ENCODE data around the gene ACTN3.

The ACTN3 gene

DNA sequence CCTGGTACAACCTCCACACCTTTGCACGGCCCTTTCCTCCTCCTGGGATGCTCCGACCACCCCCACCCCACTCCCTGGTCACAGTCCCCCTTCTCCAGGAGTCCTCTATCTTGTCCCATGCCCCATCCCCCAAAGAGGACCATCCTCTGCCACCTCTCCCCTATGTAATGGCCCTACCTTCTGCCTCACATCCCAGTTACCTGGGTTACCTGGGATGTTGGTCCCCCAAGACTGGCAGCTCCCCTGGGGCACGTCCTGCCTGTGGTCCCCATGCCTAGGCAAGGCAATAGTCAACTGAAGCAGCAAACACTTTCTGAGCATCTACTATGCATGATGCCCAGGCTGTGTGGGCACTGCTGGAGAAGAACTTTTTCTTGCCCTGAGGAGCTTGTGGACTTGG, 8.7 kb downstream of the ACTN3 start:
- TF ChIP-seq, protein P1, sequence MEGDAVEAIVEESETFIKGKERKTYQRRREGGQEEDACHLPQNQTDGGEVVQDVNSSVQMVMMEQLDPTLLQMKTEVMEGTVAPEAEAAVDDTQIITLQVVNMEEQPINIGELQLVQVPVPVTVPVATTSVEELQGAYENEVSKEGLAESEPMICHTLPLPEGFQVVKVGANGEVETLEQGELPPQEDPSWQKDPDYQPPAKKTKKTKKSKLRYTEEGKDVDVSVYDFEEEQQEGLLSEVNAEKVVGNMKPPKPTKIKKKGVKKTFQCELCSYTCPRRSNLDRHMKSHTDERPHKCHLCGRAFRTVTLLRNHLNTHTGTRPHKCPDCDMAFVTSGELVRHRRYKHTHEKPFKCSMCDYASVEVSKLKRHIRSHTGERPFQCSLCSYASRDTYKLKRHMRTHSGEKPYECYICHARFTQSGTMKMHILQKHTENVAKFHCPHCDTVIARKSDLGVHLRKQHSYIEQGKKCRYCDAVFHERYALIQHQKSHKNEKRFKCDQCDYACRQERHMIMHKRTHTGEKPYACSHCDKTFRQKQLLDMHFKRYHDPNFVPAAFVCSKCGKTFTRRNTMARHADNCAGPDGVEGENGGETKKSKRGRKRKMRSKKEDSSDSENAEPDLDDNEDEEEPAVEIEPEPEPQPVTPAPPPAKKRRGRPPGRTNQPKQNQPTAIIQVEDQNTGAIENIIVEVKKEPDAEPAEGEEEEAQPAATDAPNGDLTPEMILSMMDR (conservative IDR thresholded peaks at IDR 0.05): no peak
- no peak overlapping the region for H3K27ac ChIP-seq

DNA sequence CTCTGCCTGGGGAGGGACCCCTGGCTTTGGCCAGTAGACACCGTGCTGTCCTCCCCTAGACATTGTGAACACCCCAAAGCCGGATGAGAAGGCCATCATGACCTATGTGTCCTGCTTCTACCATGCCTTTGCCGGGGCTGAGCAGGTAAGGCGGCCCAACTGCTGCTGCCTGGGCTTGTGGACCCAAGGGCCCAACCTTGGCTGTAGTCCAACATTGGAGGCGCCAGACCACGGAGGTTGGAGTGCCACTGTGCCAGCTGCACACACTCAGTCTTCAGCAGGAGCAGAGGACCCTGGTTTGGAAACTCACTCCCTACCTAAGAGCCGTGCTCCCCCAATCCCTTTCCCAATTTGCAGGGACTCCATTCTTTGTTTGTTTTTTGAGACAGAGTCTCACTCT, 9.4 kb downstream of the ACTN3 start:
- TF ChIP-seq, protein P1 (conservative IDR thresholded peaks at IDR 0.05): no peak
- peak overlapping the region; percentile 64; the same call in 1 of the 2 replicates for H3K27ac ChIP-seq

DNA sequence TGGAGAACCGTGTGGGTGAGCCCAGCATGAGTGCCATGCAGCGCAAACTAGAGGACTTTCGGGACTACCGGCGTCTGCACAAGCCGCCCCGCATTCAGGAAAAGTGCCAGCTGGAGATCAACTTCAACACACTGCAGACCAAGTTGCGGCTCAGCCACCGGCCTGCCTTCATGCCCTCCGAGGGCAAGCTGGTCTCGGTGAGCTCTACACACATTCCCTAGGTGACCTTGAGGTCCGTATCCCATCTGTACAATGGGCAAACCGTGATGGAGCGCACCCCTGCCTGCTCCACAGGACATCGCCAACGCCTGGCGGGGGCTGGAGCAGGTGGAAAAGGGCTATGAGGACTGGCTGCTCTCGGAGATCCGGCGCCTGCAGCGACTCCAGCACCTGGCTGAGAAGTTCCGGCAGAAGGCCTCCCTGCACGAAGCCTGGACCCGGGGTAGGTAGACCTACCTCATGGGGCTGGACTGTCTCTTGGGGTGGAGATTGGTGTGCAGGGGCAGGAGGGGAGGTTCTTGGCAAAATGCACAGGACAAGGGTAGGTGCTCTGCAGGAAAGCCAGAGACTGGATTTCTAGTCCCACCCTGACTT, 11.1 kb downstream of the ACTN3 start:
- TF ChIP-seq, protein P1 (conservative IDR thresholded peaks at IDR 0.05): no peak
- H3K27ac ChIP-seq: peak overlapping the region; percentile 64

DNA sequence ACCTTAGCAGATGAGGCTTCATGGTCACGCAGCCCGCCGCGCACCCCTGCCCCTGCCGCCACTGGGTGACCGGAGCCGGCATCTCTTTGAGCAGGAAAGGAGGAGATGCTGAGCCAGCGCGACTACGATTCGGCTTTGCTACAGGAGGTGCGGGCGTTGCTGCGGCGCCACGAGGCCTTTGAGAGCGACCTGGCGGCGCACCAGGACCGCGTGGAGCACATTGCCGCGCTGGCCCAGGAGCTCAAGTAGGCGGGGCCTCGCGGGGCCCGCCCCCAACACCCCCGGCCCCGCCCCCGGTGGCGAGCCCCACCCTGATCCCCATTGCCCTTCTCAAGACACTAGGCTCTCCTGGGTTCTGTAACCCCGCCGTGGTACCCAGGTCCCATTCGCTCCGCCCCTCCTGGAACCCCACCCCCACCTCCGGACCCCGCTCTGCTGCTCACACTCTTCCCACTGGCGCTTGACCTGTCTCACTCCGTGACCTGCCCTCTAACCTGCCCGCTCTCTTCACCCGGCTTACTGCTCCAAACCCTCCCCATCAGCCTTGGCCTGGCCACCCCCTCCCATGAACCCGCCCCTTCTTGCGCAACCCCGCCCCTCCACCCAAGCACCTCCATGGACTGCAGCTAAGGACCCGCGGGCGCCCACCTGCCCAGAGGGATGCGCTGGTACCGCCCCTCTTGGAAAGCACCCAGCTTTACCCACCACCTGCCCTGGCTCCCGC, 12.6 kb downstream of the ACTN3 start:
- no peak overlapping the region for H3K27ac ChIP-seq
- TF ChIP-seq, protein P1 (conservative IDR thresholded peaks at IDR 0.05): no peak

DNA sequence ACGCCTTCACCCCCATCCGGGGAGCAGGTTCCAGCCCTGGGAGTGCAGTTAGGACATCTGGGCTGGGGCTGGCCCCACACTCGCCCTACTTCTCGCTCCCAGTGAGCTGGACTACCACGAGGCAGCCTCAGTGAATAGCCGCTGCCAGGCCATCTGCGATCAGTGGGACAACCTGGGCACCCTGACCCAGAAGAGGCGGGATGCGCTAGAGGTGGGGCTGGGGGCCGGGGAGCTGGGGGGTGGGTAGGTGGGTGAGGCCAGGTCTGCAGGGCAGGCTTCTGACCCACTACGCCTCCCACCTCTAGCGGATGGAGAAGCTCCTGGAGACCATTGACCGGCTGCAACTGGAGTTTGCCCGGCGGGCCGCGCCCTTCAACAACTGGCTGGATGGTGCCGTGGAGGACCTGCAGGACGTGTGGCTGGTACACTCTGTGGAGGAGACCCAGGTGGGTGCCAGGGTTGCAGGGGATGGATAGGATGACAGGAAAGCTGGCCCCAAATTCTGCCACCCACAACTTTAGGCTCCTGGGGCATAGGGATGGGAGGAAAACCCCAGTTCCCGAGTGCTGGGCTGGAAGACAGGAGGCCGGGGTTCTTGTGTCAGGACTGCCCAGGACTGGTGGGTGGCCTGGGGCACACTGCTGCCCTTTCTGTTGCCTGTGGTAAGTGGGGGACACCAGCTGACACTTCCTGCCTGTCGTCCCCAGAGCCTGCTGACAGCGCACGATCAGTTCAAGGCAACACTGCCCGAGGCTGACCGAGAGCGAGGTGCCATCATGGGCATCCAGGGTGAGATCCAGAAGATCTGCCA, 13.4 kb downstream of the ACTN3 start:
- H3K27ac ChIP-seq: no peak overlapping the region
- TF ChIP-seq, protein P1 (conservative IDR thresholded peaks at IDR 0.05): no peak

DNA sequence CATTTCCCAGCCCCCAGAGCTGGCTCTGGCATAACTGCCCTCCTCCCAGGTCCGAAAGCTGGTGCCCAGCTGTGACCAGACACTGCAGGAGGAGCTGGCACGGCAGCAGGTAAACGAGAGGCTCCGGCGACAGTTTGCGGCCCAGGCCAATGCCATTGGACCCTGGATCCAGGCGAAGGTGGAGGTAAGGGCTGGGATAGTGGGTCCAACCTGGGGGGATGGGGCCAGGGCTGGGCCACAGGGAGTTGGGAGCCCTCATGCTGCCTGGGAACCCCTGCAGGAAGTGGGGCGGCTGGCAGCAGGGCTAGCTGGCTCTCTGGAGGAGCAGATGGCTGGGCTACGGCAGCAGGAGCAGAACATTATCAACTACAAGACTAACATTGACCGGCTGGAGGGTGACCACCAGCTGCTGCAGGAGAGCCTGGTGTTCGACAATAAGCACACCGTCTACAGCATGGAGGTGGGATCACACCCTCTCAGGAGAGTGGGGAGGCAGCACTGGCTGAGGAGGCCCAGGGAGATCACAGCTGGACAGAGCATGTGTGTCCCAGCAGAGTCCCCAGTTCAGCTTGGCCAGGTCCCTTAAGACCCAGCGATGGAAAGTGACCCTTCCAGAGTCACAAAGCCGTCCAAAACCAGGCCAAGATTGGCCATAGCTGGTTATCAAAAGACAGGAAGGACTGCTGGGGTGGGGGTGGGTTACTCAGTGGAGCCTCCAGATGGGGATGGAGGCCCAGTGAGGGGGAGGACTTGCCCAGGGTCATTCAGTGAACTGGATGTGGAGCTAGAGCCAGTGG, 14.7 kb downstream of the ACTN3 start:
- no peak overlapping the region for H3K27ac ChIP-seq
- TF ChIP-seq, protein P1 (conservative IDR thresholded peaks at IDR 0.05): no peak

DNA sequence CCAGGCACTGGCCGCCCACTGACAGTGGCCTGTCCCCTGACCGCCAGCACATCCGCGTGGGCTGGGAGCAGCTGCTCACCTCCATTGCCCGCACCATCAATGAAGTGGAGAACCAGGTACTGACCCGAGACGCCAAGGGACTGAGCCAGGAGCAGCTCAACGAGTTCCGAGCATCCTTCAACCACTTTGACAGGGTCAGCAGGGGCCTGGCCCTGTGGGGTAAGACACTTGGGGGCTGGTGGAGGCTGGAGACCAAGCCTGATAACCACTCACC, 15.2 kb downstream of the ACTN3 start:
- no peak overlapping the region for H3K27ac ChIP-seq
- TF ChIP-seq, protein P1 (conservative IDR thresholded peaks at IDR 0.05): no peak

Measured in VCaP (cell line).